ENCODE data around the gene PDSS2.

GRCh38 chr6:107473660-107474059, 14.3 kb upstream of the PDSS2 start:
- TF ChIP-seq CTCF (IDR thresholded peaks at IDR 0.05; ENCODE audit: low read depth, low read length, missing input control) (no peak), YY1 (IDR thresholded peaks at IDR 0.05) (no peak), ATF3 (IDR thresholded peaks at IDR 0.05) (no peak), EGR1 (IDR thresholded peaks at IDR 0.05; ENCODE audit: low read depth in 2 of 2) (no peak), GABPA (IDR thresholded peaks at IDR 0.05 in 1 of 2, conservative IDR thresholded peaks at IDR 0.05 in 1 of 2) (no peak), TAF1 (conservative IDR thresholded peaks at IDR 0.05) (no peak), HNF4A (conservative IDR thresholded peaks at IDR 0.05) (no peak), RAD21 (IDR thresholded peaks at IDR 0.05) (no peak), REST (IDR thresholded peaks at IDR 0.05) (no peak)
